Liver (tissue), 9 donors: ENCODE data around the gene ELMO2. TPM values are rescaled to one million over a fixed set of nuclear protein-coding genes. Genes with fewer than 3 reads are reported as not detected.

Experiments
- DNase-seq: peaks from one replicate; pipeline ENCODE4 v3.0.0-alpha.2; 2017; ENCODE audit warnings: low spot score
- H3K27ac ChIP-seq, 2 donors: one replicate each; pipeline ENCODE4 v1.7.0; 2013; ENCODE audit warnings: inconsistent platforms in 2 of 2, low read length in 2 of 2, control low read depth in 1 of 2, low read depth in 1 of 2, mild to moderate bottlenecking in 1 of 2
- H3K27me3 ChIP-seq, 4 donors: one replicate each; pipeline versions ENCODE4 v1.6.1 to v1.7.0; 2013; ENCODE audit warnings: low read length in 3 of 4, inconsistent platforms in 1 of 4, mild to moderate bottlenecking in 1 of 4, moderate library complexity in 1 of 4; ENCODE audit not compliant: control insufficient read depth in 4 of 4, insufficient read depth in 4 of 4
- H3K36me3 ChIP-seq, 4 donors: one replicate each; pipeline versions ENCODE4 v1.6.1 to v1.7.0; 2013; ENCODE audit warnings: low read length in 3 of 4, mild to moderate bottlenecking in 3 of 4, low read depth in 1 of 4, moderate library complexity in 1 of 4; ENCODE audit not compliant: control insufficient read depth in 4 of 4, insufficient read depth in 3 of 4
- H3K4me1 ChIP-seq, 4 donors: one replicate each; pipeline versions ENCODE4 v1.6.1 to v1.7.0; 2013; ENCODE audit warnings: low read length in 3 of 4, mild to moderate bottlenecking in 3 of 4, moderate library complexity in 1 of 4; ENCODE audit not compliant: control insufficient read depth in 4 of 4, insufficient read depth in 4 of 4
- H3K4me3 ChIP-seq, 3 donors: one replicate each; pipeline versions ENCODE4 v1.6.1 to v1.7.0; 2013; ENCODE audit warnings: low read length in 3 of 3, control low read depth in 1 of 3, low read depth in 1 of 3, mild to moderate bottlenecking in 1 of 3
- H3K9ac ChIP-seq, 2 donors: one replicate each; pipeline ENCODE4 v1.7.0; 2013; ENCODE audit warnings: low read length in 2 of 2, mild to moderate bottlenecking in 2 of 2, moderate library complexity in 2 of 2, control low read depth in 1 of 2, low read depth in 1 of 2
- H3K9me3 ChIP-seq, 4 donors: one replicate each; pipeline versions ENCODE4 v1.6.1 to v1.7.0; 2013; ENCODE audit warnings: low read length in 3 of 4; ENCODE audit not compliant: control insufficient read depth in 4 of 4
- EGR1 ChIP-seq, 2 donors: IDR thresholded peaks; 2 replicates each; pipeline ENCODE4 v1.6.1; 2016 to 2018; ENCODE audit warnings: antibody characterized with exemption in 2 of 2, low read depth in 2 of 2
- FOXA1 ChIP-seq: IDR thresholded peaks from 2 replicates; pipeline ENCODE4 v1.6.1; 2016; ENCODE audit warnings: antibody characterized with exemption
- FOXA2 ChIP-seq: IDR thresholded peaks from 2 replicates; pipeline ENCODE4 v1.6.1; 2016; ENCODE audit warnings: antibody characterized with exemption
- HNF4A ChIP-seq, 2 donors: conservative IDR thresholded peaks; 2 replicates each; pipeline ENCODE4 v1.6.1; 2016; ENCODE audit warnings: antibody characterized with exemption in 2 of 2, mild to moderate bottlenecking in 2 of 2
- HNF4G ChIP-seq: IDR thresholded peaks from 2 replicates; pipeline ENCODE4 v1.6.1; 2016; ENCODE audit warnings: antibody characterized with exemption
- JUND ChIP-seq, 2 donors: IDR thresholded peaks; 2 replicates each; pipeline ENCODE4 v1.6.1; 2016; ENCODE audit warnings: antibody characterized with exemption in 2 of 2
- NR2F2 ChIP-seq: IDR thresholded peaks from 2 replicates; pipeline ENCODE4 v1.6.1; 2016; ENCODE audit warnings: antibody characterized with exemption
- REST ChIP-seq: IDR thresholded peaks from 2 replicates; pipeline ENCODE4 v1.6.1; 2016; ENCODE audit warnings: antibody characterized with exemption, mild to moderate bottlenecking
- RXRA ChIP-seq, 2 donors: IDR thresholded peaks; 2 replicates each; pipeline ENCODE4 v1.6.1; 2017 to 2018; ENCODE audit warnings: antibody characterized with exemption in 2 of 2, mild to moderate bottlenecking in 1 of 2
- TAF1 ChIP-seq: conservative IDR thresholded peaks from 2 replicates; pipeline ENCODE4 v1.6.1; 2016; ENCODE audit warnings: antibody characterized with exemption, mild to moderate bottlenecking
- WGBS: extraction: QIAGEN DNeasy Blood & Tissue Kit; methylation state at CpG from one replicate; pipeline ENCODE4 v1.1.7; 2013; 5-methylcytosine and 5-hydroxymethylcytosine counted together
- polyA plus RNA-seq, 2 donors: library from polyadenylated mRNA; stranded (reverse) in 1 of 2; unstranded in 1 of 2; fragments of 200-250 nt in 1 of 2; fragments of >200 nt in 1 of 2; fragmentation: Nextera tagmentation in 1 of 2; extraction: Ambion mirVana in 1 of 2; gene quantifications; one replicate each; pipeline versions ENCODE4 v1.2.1 to v1.2.3, GENCODE V29; 2013 to 2015
- total RNA-seq, 2 donors: library from RNA; depleted of rRNA; stranded (reverse); fragments of >200 nt; gene quantifications; one replicate each; pipeline ENCODE4 v1.2.3, GENCODE V29; 2014
- TF ChIP-seq, protein P1 (sequence below): fragments of 150-350 bp; IDR thresholded peaks from 2 replicates; pipeline ENCODE4 v1.5.1; 2017; ENCODE audit warnings: improper control_type of control experiment, low read depth, low read length; ENCODE audit not compliant: missing input control
- TF ChIP-seq, protein P2 (sequence below): IDR thresholded peaks from 2 replicates; pipeline ENCODE4 v1.6.1; 2016; ENCODE audit warnings: antibody characterized with exemption
- donor health status: healthy.
- donor health status: healthy.
- donor health status: healthy.
- donor health status: healthy.
- donor health status: healthy.

The ELMO2 gene
- total and polyA plus RNA-seq, 4 donors, result 7.9 to 16.0 (median 13.9) TPM

DNA sequence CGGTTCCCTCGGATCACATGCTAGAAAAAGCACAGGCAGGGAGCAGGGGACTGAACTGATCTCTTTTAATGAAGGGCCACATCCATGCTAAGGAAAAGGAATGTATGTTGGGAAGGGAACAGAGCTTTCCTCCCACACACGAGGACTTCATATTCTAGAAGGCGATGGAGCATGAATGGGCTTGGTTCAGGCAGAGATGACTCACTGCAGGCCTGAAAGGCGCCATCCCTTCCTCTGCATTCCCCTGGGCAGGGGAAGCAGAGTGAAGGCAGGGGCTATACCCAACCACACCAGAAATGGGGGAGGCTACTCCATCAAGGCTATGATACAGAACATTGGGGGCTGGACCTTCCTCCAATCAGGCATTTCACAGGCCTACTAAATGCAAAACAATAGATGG, 30.6 kb downstream of the ELMO2 start:
- 90% methylated on average over 5 of the region's 5 CpGs for WGBS
- DNase-seq, result no peak
- Histone ChIP-seq H3K4me3 (no peak overlapping the region), H3K27me3 (no peaks in the 10 kb centered on the region), H3K9ac (no peak overlapping the region), H3K27ac (no peak overlapping the region), H3K9me3 (no peaks in the 10 kb centered on the region), H3K36me3 (peaks cover 9 to 86% (median 57%) of the 10 kb centered on the region in 4 donors), H3K4me1 (no peaks in the 10 kb centered on the region)
- TF ChIP-seq NR2F2, result no peak
- TF ChIP-seq FOXA1, result no peak
- no peak for TF ChIP-seq REST
- no peak for TF ChIP-seq HNF4G
- TF ChIP-seq RXRA (IDR thresholded peaks at IDR 0.05), result no peak
- TF ChIP-seq TAF1, result no peak
- TF ChIP-seq, protein P1, sequence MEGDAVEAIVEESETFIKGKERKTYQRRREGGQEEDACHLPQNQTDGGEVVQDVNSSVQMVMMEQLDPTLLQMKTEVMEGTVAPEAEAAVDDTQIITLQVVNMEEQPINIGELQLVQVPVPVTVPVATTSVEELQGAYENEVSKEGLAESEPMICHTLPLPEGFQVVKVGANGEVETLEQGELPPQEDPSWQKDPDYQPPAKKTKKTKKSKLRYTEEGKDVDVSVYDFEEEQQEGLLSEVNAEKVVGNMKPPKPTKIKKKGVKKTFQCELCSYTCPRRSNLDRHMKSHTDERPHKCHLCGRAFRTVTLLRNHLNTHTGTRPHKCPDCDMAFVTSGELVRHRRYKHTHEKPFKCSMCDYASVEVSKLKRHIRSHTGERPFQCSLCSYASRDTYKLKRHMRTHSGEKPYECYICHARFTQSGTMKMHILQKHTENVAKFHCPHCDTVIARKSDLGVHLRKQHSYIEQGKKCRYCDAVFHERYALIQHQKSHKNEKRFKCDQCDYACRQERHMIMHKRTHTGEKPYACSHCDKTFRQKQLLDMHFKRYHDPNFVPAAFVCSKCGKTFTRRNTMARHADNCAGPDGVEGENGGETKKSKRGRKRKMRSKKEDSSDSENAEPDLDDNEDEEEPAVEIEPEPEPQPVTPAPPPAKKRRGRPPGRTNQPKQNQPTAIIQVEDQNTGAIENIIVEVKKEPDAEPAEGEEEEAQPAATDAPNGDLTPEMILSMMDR, result no peak
- TF ChIP-seq EGR1 (IDR thresholded peaks at IDR 0.05; ENCODE audit: low read depth in 2 of 2), result no peak
- TF ChIP-seq FOXA2, result no peak
- TF ChIP-seq JUND (IDR thresholded peaks at IDR 0.05), result no peak
- TF ChIP-seq, protein P2, sequence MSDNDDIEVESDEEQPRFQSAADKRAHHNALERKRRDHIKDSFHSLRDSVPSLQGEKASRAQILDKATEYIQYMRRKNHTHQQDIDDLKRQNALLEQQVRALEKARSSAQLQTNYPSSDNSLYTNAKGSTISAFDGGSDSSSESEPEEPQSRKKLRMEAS, result no peak
- no peak for TF ChIP-seq HNF4A (conservative IDR thresholded peaks at IDR 0.05)

GRCh38 chr20:46374383-46374782, 32.0 kb downstream of the ELMO2 start:
- 88% methylated on average over 7 of the region's 7 CpGs for WGBS
- no peak for DNase-seq
- H3K27me3 ChIP-seq, result no peaks in the 10 kb centered on the region
- TF ChIP-seq JUND (IDR thresholded peaks at IDR 0.05) (no peak), HNF4A (conservative IDR thresholded peaks at IDR 0.05) (peak; percentile 50 to 65), REST (no peak)
- H3K9me3 ChIP-seq, result no peaks in the 10 kb centered on the region
- no peak overlapping the region for H3K27ac ChIP-seq
- no peak overlapping the region for H3K4me3 ChIP-seq
- H3K36me3 ChIP-seq, result peaks cover 15 to 86% (median 59%) of the 10 kb centered on the region in 4 donors
- H3K9ac ChIP-seq, result no peak overlapping the region
- no peaks in the 10 kb centered on the region for H3K4me1 ChIP-seq
